Mesothelial cell of epicardium (in vitro differentiated cells): ENCODE data around the gene DGLUCY. TPM values are rescaled to one million over a fixed set of nuclear protein-coding genes. Genes with fewer than 3 reads are reported as not detected.
"Not testable (repeated sequence)": the region's sequence is repeated elsewhere in the genome, so short reads cannot be mapped to it uniquely, and the experiment has no call there.

Experiments used
- DNase-seq, 2 experiments: peaks; one replicate each; pipeline ENCODE4 v3.0.0; 2021; ENCODE audit warnings: low spot score in 2 of 2; ENCODE audit not compliant: unreplicated experiment in 2 of 2
- H3K27ac Mint-ChIP-seq: 2 replicates; pipeline ENCODE4 v1.8.0; 2021; ENCODE audit warnings: mixed read lengths
- H3K27me3 Mint-ChIP-seq: 2 replicates; pipeline ENCODE4 v1.8.0; 2021; ENCODE audit warnings: low read depth, mixed read lengths
- H3K36me3 Mint-ChIP-seq: 2 replicates; pipeline ENCODE4 v1.8.0; 2021; ENCODE audit warnings: mixed read lengths
- H3K4me1 Mint-ChIP-seq: 2 replicates; pipeline ENCODE4 v1.8.0; 2021; ENCODE audit warnings: mixed read lengths
- H3K4me3 Mint-ChIP-seq: 2 replicates; pipeline ENCODE4 v1.8.0; 2021; ENCODE audit warnings: mild to moderate bottlenecking, moderate library complexity, mixed read lengths
- H3K9me3 Mint-ChIP-seq: 2 replicates; pipeline ENCODE4 v1.8.0; 2021; ENCODE audit warnings: mixed read lengths
- CTCF ChIP-seq: fragments of 200-600 bp; sonication (generic); IDR thresholded peaks from one replicate; pipeline ENCODE4 v1.5.0; 2021; ENCODE audit warnings: antibody characterized with exemption; ENCODE audit not compliant: unreplicated experiment
- total RNA-seq: library from RNA; stranded (reverse); gene quantifications from 3 replicates; pipeline ENCODE4 v1.2.1, GENCODE V29; 2021

Gene DGLUCY
- total RNA-seq, 1 donor from 2014 or later, result 64.1 TPM

- TF ChIP-seq CTCF, result no peak
- DNase-seq, result no peak
- Mint-ChIP-seq H3K27me3 (no peaks in the 10 kb centered on the region), H3K4me1 (no peaks in the 10 kb centered on the region), H3K27ac (no peak overlapping the region), H3K36me3 (peaks cover 48% of the 10 kb centered on the region), H3K4me3 (no peak overlapping the region), H3K9me3 (no peaks in the 10 kb centered on the region)
Measured at GRCh38 chr14:91186515-91187066, 72.7 kb downstream of the DGLUCY start.

- Mint-ChIP-seq H3K36me3 (peaks cover 54% of the 10 kb centered on the region), H3K4me3 (no peak overlapping the region), H3K27me3 (no peaks in the 10 kb centered on the region), H3K27ac (no peak overlapping the region), H3K4me1 (no peaks in the 10 kb centered on the region), H3K9me3 (no peaks in the 10 kb centered on the region)
- TF ChIP-seq CTCF, result no peak
- no peak for DNase-seq
Measured at GRCh38 chr14:91187271-91187670, 73.4 kb downstream of the DGLUCY start.

- H3K27me3 Mint-ChIP-seq, result no peaks in the 10 kb centered on the region
- DNase-seq, result no peak
- no peak overlapping the region for H3K27ac Mint-ChIP-seq
- no peaks in the 10 kb centered on the region for H3K9me3 Mint-ChIP-seq
- H3K4me3 Mint-ChIP-seq, result no peak overlapping the region
- TF ChIP-seq CTCF, result no peak
- H3K4me1 Mint-ChIP-seq, result no peaks in the 10 kb centered on the region
- peaks cover 48% of the 10 kb centered on the region for H3K36me3 Mint-ChIP-seq
Measured at GRCh38 chr14:91190853-91191252, 77.0 kb downstream of the DGLUCY start.

GRCh38 chr14:91193069-91193468, 79.2 kb downstream of the DGLUCY start:
- Mint-ChIP-seq H3K27me3 (no peaks in the 10 kb centered on the region), H3K27ac (no peak overlapping the region), H3K9me3 (no peaks in the 10 kb centered on the region), H3K4me3 (no peak overlapping the region), H3K4me1 (no peaks in the 10 kb centered on the region), H3K36me3 (peaks cover 48% of the 10 kb centered on the region)
- no peak for TF ChIP-seq CTCF
- DNase-seq, result no peak

GRCh38 chr14:91195881-91196280, 82.0 kb downstream of the DGLUCY start:
- Mint-ChIP-seq H3K9me3 (peaks cover 10% of the 10 kb centered on the region), H3K4me3 (no peak overlapping the region), H3K27ac (no peak overlapping the region), H3K4me1 (no peaks in the 10 kb centered on the region), H3K27me3 (no peaks in the 10 kb centered on the region), H3K36me3 (peaks cover 50% of the 10 kb centered on the region)
- TF ChIP-seq CTCF, result no peak
- no peak for DNase-seq

- peaks cover 11% of the 10 kb centered on the region for H3K9me3 Mint-ChIP-seq
- H3K4me3 Mint-ChIP-seq, result no peak overlapping the region
- peaks cover 39% of the 10 kb centered on the region for H3K36me3 Mint-ChIP-seq
- H3K4me1 Mint-ChIP-seq, result no peaks in the 10 kb centered on the region
- no peak overlapping the region for H3K27ac Mint-ChIP-seq
- DNase-seq, result no peak
- H3K27me3 Mint-ChIP-seq, result no peaks in the 10 kb centered on the region
- no peak for TF ChIP-seq CTCF
Measured at GRCh38 chr14:91197631-91198030, 83.8 kb downstream of the DGLUCY start.

GRCh38 chr14:91200802-91201201, 86.9 kb downstream of the DGLUCY start:
- H3K4me3 Mint-ChIP-seq, H3K27me3 Mint-ChIP-seq, DNase-seq, H3K4me1 Mint-ChIP-seq, H3K27ac Mint-ChIP-seq: not testable (repeated sequence)
- peaks cover 49% of the 10 kb centered on the region for H3K36me3 Mint-ChIP-seq
- H3K9me3 Mint-ChIP-seq, result peaks cover 11% of the 10 kb centered on the region
